Measurements from ENCODE around the gene CEP44. TPM values are rescaled to one million over a fixed set of nuclear protein-coding genes. Genes with fewer than 3 reads are reported as not detected.

CEP44 gene
- polyA plus RNA-seq, 1 donor (not counting 4 experiments of a cell fraction or from before 2014, with no cell fraction given) = 8.0 TPM

DNA sequence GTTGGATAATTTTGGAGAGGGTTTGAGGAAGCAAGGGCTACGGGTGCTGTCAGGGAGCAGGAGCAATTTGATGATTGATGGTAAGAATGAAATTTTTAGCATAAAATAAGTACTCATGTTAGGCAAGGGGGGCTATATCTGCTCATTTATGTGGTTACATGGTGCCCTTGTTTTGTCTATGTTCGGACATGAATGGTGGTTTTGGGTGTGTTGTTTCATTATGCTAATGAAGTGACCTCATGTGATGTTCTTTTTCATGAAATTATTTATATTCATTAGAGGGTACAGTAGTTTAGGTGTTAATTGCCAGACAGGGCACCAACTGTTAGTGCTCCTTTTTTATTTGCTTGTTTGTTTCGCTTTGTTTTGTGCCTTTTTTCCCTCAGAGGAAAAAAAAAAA lies 29.3 kb downstream of the CEP44 start:
- H3K9ac ChIP-seq (ENCODE audit: control insufficient read depth, extremely low read depth, insufficient read depth, low read length) = no peak overlapping the region
- H3K27ac ChIP-seq (ENCODE audit: control insufficient read depth, insufficient read depth, low read length) = no peak overlapping the region
- no peaks in the 10 kb centered on the region for H3K36me3 ChIP-seq (ENCODE audit: control insufficient read depth in 2 of 2, extremely low read depth in 1 of 2, insufficient read depth in 2 of 2, low read length in 2 of 2)
- no peaks in the 10 kb centered on the region for H3K79me2 ChIP-seq (ENCODE audit: control insufficient read depth, insufficient read depth, low read length)
- FAIRE-seq (no peak), DNase-seq (ENCODE audit: low read depth, low spot score) (no peak)
- H2AFZ ChIP-seq (ENCODE audit: control insufficient read depth, low read length) = no peak overlapping the region
- H3K4me2 ChIP-seq (ENCODE audit: control insufficient read depth, extremely low read depth, insufficient read depth, low read depth, low read length) = no peak overlapping the region
- H3K9me1 ChIP-seq (ENCODE audit: control insufficient read depth, extremely low read depth, insufficient read depth, low read length) = no peaks in the 10 kb centered on the region
- H3K4me1 ChIP-seq (ENCODE audit: control insufficient read depth, extremely low read depth, insufficient read depth, low read length) = peaks cover 14% of the 10 kb centered on the region
- no peaks in the 10 kb centered on the region for H3K27me3 ChIP-seq (ENCODE audit: control insufficient read depth, extremely low read depth, insufficient read depth, low read length)
- no peak overlapping the region for H3K4me3 ChIP-seq (ENCODE audit: control insufficient read depth in 2 of 3, extremely low read depth in 1 of 3, insufficient read depth in 2 of 3, low read depth in 1 of 3, low read length in 3 of 3)
- TF ChIP-seq, protein P1, sequence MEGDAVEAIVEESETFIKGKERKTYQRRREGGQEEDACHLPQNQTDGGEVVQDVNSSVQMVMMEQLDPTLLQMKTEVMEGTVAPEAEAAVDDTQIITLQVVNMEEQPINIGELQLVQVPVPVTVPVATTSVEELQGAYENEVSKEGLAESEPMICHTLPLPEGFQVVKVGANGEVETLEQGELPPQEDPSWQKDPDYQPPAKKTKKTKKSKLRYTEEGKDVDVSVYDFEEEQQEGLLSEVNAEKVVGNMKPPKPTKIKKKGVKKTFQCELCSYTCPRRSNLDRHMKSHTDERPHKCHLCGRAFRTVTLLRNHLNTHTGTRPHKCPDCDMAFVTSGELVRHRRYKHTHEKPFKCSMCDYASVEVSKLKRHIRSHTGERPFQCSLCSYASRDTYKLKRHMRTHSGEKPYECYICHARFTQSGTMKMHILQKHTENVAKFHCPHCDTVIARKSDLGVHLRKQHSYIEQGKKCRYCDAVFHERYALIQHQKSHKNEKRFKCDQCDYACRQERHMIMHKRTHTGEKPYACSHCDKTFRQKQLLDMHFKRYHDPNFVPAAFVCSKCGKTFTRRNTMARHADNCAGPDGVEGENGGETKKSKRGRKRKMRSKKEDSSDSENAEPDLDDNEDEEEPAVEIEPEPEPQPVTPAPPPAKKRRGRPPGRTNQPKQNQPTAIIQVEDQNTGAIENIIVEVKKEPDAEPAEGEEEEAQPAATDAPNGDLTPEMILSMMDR (optimal IDR thresholded peaks at IDR 0.05 in 1 of 3, IDR thresholded peaks at IDR 0.05 in 1 of 3, conservative IDR thresholded peaks at IDR 0.05 in 1 of 3; ENCODE audit: extremely low read depth in 1 of 3, insufficient read depth in 2 of 3, low read length in 3 of 3) = no peak
- no peak for TF ChIP-seq EZH2 (IDR thresholded peaks at IDR 0.05; ENCODE audit: low read length)
- dilution Hi-C loops (cut with MboI; ENCODE audit: extremely low pct_ligation_motif_present, low sequenced_read_pairs) = no loop called here
- H4K20me1 ChIP-seq (ENCODE audit: control insufficient read depth, extremely low read depth, insufficient read depth, low read length) = no peaks in the 10 kb centered on the region
- no peaks in the 10 kb centered on the region for H3K9me3 ChIP-seq (ENCODE audit: control insufficient read depth, low read depth, low read length)

DNA sequence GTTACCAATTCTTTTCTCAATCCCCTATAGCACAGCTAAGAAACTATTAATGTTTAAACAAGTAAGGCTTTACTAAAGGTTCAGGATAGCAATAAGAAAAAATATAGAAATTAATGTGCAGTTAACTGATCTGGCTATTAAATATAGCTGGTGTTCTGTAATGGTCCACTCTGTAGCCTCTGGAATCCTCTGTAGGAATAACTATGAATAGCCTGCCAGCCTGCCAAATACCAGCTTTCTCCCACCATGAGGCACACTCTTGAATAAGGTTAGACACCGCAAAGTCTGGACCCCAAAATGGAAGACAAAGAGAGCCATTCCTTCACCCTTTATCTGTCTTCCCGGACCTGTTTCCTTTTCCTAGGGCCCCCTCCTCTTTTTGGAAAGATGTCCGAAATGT lies 30.6 kb downstream of the CEP44 start:
- no peak for FAIRE-seq
- H3K27me3 ChIP-seq (ENCODE audit: control insufficient read depth, extremely low read depth, insufficient read depth, low read length) = no peaks in the 10 kb centered on the region
- H2AFZ ChIP-seq (ENCODE audit: control insufficient read depth, low read length) = no peak overlapping the region
- no peak overlapping the region for H3K4me3 ChIP-seq (ENCODE audit: control insufficient read depth in 2 of 3, extremely low read depth in 1 of 3, insufficient read depth in 2 of 3, low read depth in 1 of 3, low read length in 3 of 3)
- H3K79me2 ChIP-seq (ENCODE audit: control insufficient read depth, insufficient read depth, low read length) = no peaks in the 10 kb centered on the region
- H3K9me3 ChIP-seq (ENCODE audit: control insufficient read depth, low read depth, low read length) = no peaks in the 10 kb centered on the region
- H3K36me3 ChIP-seq (ENCODE audit: control insufficient read depth in 2 of 2, extremely low read depth in 1 of 2, insufficient read depth in 2 of 2, low read length in 2 of 2) = no peaks in the 10 kb centered on the region
- TF ChIP-seq EZH2 (IDR thresholded peaks at IDR 0.05; ENCODE audit: low read length) = no peak
- TF ChIP-seq, protein P1 (optimal IDR thresholded peaks at IDR 0.05 in 1 of 3, IDR thresholded peaks at IDR 0.05 in 1 of 3, conservative IDR thresholded peaks at IDR 0.05 in 1 of 3; ENCODE audit: extremely low read depth in 1 of 3, insufficient read depth in 2 of 3, low read length in 3 of 3) = no peak
- H4K20me1 ChIP-seq (ENCODE audit: control insufficient read depth, extremely low read depth, insufficient read depth, low read length) = no peaks in the 10 kb centered on the region
- H3K4me1 ChIP-seq (ENCODE audit: control insufficient read depth, extremely low read depth, insufficient read depth, low read length) = peaks cover 14% of the 10 kb centered on the region
- dilution Hi-C loops (cut with MboI; ENCODE audit: extremely low pct_ligation_motif_present, low sequenced_read_pairs) = no loop called here
- no peaks in the 10 kb centered on the region for H3K9me1 ChIP-seq (ENCODE audit: control insufficient read depth, extremely low read depth, insufficient read depth, low read length)
- no peak overlapping the region for H3K27ac ChIP-seq (ENCODE audit: control insufficient read depth, insufficient read depth, low read length)
- H3K4me2 ChIP-seq (ENCODE audit: control insufficient read depth, extremely low read depth, insufficient read depth, low read depth, low read length) = no peak overlapping the region
- no peak for DNase-seq (ENCODE audit: low read depth, low spot score)
- H3K9ac ChIP-seq (ENCODE audit: control insufficient read depth, extremely low read depth, insufficient read depth, low read length) = no peak overlapping the region
